ENCODE data around the gene FOXK1. TPM values are rescaled to one million over a fixed set of nuclear protein-coding genes. Genes with fewer than 3 reads are reported as not detected.

FOXK1 gene
- total RNA-seq, 1 experiment from 2014 or later, result 63.4 TPM

- DNase-seq (ENCODE audit: low spot score), result no peak
Measured at GRCh38 chr7:4817178-4817901, 135.2 kb downstream of the FOXK1 start.

- no peak for DNase-seq (ENCODE audit: low spot score)
Measured at GRCh38 chr7:4818000-4818794, 136.1 kb downstream of the FOXK1 start.

- DNase-seq (ENCODE audit: low spot score), result no peak
Measured at GRCh38 chr7:4819560-4820404, 137.7 kb downstream of the FOXK1 start.

GRCh38 chr7:4820405-4820966, 138.4 kb downstream of the FOXK1 start:
- DNase-seq (ENCODE audit: low spot score), result no peak

Small RNAs within 50 kb of the gene (small RNA-seq; reads per million reads assigned to genes)
- not detected for gene MIR4656
- not detected for gene RF00019

Other genes starting within 250 kb of the FOXK1 start
- gene AP5Z1, start 93.3 kb downstream of the FOXK1 start, total RNA-seq (2014; rRNA removed; shearing (Covaris generic)), result 74.5 and 81.3 TPM in 2 replicates
- gene PAPOLB, start 179.7 kb downstream of the FOXK1 start, total RNA-seq (2014; rRNA removed; shearing (Covaris generic)), result not detected in 2 replicates
- gene RADIL, start 201.4 kb downstream of the FOXK1 start, total RNA-seq (2014; rRNA removed; shearing (Covaris generic)), result not detected in 2 replicates

Data from HT-29 (cell line).